ENCODE results near the gene POU2F2.

The POU2F2 gene

GRCh38 chr19:42155796-42156195, 23.6 kb upstream of the POU2F2 start:
- no peak for DNase-seq (ENCODE audit: low read depth)
- TF ChIP-seq, protein P1, sequence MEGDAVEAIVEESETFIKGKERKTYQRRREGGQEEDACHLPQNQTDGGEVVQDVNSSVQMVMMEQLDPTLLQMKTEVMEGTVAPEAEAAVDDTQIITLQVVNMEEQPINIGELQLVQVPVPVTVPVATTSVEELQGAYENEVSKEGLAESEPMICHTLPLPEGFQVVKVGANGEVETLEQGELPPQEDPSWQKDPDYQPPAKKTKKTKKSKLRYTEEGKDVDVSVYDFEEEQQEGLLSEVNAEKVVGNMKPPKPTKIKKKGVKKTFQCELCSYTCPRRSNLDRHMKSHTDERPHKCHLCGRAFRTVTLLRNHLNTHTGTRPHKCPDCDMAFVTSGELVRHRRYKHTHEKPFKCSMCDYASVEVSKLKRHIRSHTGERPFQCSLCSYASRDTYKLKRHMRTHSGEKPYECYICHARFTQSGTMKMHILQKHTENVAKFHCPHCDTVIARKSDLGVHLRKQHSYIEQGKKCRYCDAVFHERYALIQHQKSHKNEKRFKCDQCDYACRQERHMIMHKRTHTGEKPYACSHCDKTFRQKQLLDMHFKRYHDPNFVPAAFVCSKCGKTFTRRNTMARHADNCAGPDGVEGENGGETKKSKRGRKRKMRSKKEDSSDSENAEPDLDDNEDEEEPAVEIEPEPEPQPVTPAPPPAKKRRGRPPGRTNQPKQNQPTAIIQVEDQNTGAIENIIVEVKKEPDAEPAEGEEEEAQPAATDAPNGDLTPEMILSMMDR (IDR thresholded peaks at IDR 0.05; ENCODE audit: insufficient read depth, low read depth, low read length, missing control alignments): no peak
- H3K4me3 ChIP-seq (ENCODE audit: low read length): no peak overlapping the region

DNA sequence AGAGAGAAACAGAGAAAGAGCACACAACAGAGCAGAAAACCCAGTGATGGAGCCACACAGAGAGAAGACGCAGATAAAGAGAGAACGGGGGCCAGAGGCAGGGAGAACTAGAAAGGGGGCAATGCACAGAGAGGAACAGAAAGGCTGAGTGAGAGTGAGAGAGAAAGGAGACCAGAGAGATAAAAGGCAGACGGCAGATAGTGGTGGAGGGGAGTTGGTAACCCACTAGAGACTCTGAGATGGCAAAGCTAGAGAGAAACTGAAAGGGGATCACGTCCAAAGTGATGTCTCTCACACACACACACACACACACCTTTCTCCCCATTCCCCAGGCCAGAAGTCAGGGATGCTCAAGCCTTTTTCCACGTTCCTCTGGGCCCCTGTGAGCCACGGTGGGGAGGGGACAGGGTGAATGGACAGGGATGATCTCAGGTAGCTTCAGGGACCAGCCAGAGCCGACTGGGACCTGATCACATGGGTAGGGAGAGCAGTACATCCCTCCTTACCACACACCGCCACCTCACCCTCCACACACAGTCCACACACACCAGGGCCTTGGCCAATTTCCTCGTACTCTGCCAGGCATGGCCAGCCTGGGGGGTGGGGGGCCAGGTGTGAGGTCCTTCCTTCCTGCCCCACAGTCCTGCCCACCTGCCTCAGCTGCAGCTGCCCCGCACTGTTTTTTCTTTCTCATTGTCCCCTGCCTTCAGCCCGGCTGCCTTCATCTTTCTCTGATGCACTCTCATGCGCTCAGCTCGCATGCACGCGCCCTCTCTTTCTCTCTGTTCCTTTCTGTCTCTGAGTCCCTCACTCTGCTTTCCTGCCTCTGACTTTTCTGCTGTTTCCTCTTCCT, 22.5 kb upstream of the POU2F2 start:
- H3K4me3 ChIP-seq (ENCODE audit: low read length): no peak overlapping the region
- DNase-seq (ENCODE audit: low read depth): no peak
- TF ChIP-seq, protein P1 (IDR thresholded peaks at IDR 0.05; ENCODE audit: insufficient read depth, low read depth, low read length, missing control alignments): no peak

GRCh38 chr19:42153672-42154433, 21.6 kb upstream of the POU2F2 start:
- no peak overlapping the region for H3K4me3 ChIP-seq (ENCODE audit: low read length)
- TF ChIP-seq, protein P1 (IDR thresholded peaks at IDR 0.05; ENCODE audit: insufficient read depth, low read depth, low read length, missing control alignments): no peak
- no peak for DNase-seq (ENCODE audit: low read depth)

DNA sequence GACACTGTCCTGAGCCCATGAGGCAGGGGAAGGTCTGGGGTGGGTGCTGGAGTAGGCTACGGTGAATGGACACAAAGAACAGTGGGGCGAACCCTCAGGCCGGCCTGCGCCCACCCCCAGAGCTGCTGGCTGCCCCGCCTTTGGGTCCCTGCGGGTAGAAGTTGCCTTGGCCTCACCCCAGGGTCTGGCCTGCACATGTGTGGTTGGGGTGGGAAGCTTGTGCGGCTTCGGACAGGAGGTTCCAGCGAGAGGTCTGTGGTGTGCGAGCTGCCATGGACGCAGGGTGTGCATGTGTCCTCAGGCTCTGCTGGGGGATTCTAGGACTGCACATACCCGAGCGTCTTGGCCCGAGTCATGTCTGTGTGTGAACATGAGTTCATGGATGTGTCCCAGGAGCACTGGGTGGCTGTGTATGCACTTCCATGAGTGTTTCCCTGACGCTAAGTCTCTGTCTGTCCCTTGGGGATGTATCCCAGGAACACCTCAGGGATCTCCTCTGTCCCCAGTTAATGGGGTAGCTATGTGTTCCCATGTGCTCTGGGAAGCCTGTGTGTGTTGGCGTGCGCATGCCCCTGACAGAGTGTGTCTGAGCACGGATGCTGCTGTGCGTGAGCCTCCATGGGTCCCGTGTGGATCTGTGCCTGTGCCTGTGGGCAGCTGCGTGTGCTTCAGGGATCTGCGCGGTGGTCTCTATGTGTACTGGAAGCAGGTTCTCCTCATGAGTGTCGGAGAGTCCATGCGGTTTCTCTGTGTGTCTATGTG, 20.8 kb upstream of the POU2F2 start:
- DNase-seq (ENCODE audit: low read depth): no peak
- TF ChIP-seq, protein P1 (IDR thresholded peaks at IDR 0.05; ENCODE audit: insufficient read depth, low read depth, low read length, missing control alignments): no peak
- no peak overlapping the region for H3K4me3 ChIP-seq (ENCODE audit: low read length)

GRCh38 chr19:42151782-42152684, 19.8 kb upstream of the POU2F2 start:
- DNase-seq (ENCODE audit: low read depth): no peak
- TF ChIP-seq, protein P1 (IDR thresholded peaks at IDR 0.05; ENCODE audit: insufficient read depth, low read depth, low read length, missing control alignments): no peak
- H3K4me3 ChIP-seq (ENCODE audit: low read length): no peak overlapping the region

GRCh38 chr19:42150911-42151361, 18.7 kb upstream of the POU2F2 start:
- no peak overlapping the region for H3K4me3 ChIP-seq (ENCODE audit: low read length)
- DNase-seq (ENCODE audit: low read depth): no peak
- TF ChIP-seq, protein P1 (IDR thresholded peaks at IDR 0.05; ENCODE audit: insufficient read depth, low read depth, low read length, missing control alignments): no peak
